ENCODE measurements around the gene HINT3. TPM values are rescaled to one million over a fixed set of nuclear protein-coding genes. Genes with fewer than 3 reads are reported as not detected.
"Not testable (repeated sequence)": the region's sequence is repeated elsewhere in the genome, so short reads cannot be mapped to it uniquely, and the experiment has no call there.

Gene HINT3
- total and polyA plus RNA-seq, 5 donors = 13.0 to 31.0 (median 27.9) TPM

DNA sequence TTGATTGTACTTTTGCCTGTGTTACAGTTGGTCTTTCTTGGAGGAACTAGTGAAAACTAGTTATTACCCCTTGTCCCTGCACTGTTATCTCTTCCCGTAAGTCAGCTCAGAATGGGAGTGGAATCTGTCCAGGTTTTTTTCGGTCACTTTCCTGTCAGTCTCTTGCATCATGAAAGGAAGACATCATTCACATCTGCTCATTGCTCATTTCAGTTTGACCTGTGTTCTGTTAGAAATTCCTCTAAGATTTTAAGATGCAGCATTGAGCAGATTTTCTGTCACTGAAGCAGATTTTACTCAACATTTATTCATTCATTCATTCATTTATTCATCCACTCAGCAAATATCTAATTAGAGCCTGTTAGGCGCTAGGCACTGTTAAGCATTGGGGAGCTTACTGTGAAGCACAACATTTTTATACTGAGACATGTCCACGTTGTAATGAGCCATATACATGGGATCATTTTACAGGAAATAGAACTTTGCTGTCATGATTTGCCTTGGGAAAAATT is 33.1 kb upstream of the HINT3 start:
- Histone ChIP-seq H3K9me3 (ENCODE audit: control insufficient read depth, low read length) (no peaks in the 10 kb centered on the region), H3K4me1 (ENCODE audit: control insufficient read depth, insufficient read depth, low read length) (peaks cover 4% of the 10 kb centered on the region), H3K27ac (ENCODE audit: low read length) (no peak overlapping the region), H3K4me3 (ENCODE audit: low read length) (no peak overlapping the region), H3K27me3 (ENCODE audit: control insufficient read depth, insufficient read depth) (no peaks in the 10 kb centered on the region)
- intact Hi-C loops (cut with DNase I) = no loop called here
- ATAC-seq (peak; percentile 29 to 66), DNase-seq (no peak)
- 49% methylated on average over 4 of the region's 4 CpGs for WGBS

- DNase-seq (no peak), ATAC-seq (no peak)
- Histone ChIP-seq H3K4me3 (ENCODE audit: low read length) (no peak overlapping the region), H3K9me3 (ENCODE audit: control insufficient read depth, low read length) (no peaks in the 10 kb centered on the region), H3K4me1 (ENCODE audit: control insufficient read depth, insufficient read depth, low read length) (peaks cover 4% of the 10 kb centered on the region), H3K27ac (ENCODE audit: low read length) (no peak overlapping the region), H3K27me3 (ENCODE audit: control insufficient read depth, insufficient read depth) (no peaks in the 10 kb centered on the region)
- WGBS = 66% methylated on average over 2 of the region's 2 CpGs
- intact Hi-C loops (cut with DNase I) = no loop called here
Observed at GRCh38 chr6:125924169-125924568, 32.4 kb upstream of the HINT3 start.

DNA sequence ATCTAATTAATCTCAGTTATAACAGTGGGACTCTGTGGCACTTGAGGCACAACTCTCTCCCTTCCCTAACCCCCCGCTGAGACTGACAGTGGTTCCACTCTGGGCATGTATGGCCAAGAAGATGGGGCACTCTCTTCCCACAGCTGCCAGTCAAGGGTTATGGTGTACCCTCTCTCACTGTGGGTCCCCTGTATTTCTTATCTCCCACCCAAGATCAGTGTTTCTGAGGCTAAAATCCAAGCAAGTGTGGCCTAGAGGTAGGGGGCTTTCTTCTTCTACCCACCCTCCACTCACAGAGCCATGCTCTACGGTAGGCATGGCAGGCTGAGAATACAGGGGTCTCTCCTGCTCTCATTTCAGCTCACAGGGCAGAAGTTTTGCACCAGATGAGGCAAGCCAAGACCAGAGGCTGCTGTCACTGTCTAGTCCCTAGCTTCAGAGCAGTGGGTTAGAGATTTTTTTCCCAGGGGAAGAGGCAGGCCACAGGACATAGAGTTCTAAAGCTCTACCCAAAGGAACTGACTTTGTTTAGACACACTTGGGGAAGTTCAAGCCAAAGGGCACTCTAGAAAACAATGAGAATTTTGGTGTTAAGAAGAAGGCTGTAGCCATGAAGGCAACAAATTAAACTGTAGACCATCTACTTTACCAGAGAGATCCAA is 31.7 kb upstream of the HINT3 start:
- ATAC-seq = peak; percentile 19 to 46
- peaks cover 4% of the 10 kb centered on the region for H3K4me1 ChIP-seq (ENCODE audit: control insufficient read depth, insufficient read depth, low read length)
- no peak overlapping the region for H3K27ac ChIP-seq (ENCODE audit: low read length)
- DNase-seq = no peak
- no peaks in the 10 kb centered on the region for H3K27me3 ChIP-seq (ENCODE audit: control insufficient read depth, insufficient read depth)
- H3K9me3 ChIP-seq (ENCODE audit: control insufficient read depth, low read length) = no peaks in the 10 kb centered on the region
- 99% methylated on average over 2 of the region's 2 CpGs for WGBS
- no peak overlapping the region for H3K4me3 ChIP-seq (ENCODE audit: low read length)
- intact Hi-C loops (cut with DNase I) = no loop called here

- ATAC-seq (no peak), DNase-seq (no peak)
- intact Hi-C loops (cut with DNase I) = no loop called here
- 95% methylated on average over 3 of the region's 3 CpGs for WGBS
- Histone ChIP-seq H3K4me3 (ENCODE audit: low read length) (no peak overlapping the region), H3K27me3 (ENCODE audit: control insufficient read depth, insufficient read depth) (no peaks in the 10 kb centered on the region), H3K9me3 (ENCODE audit: control insufficient read depth, low read length) (no peaks in the 10 kb centered on the region), H3K4me1 (ENCODE audit: control insufficient read depth, insufficient read depth, low read length) (peaks cover 4% of the 10 kb centered on the region), H3K27ac (ENCODE audit: low read length) (no peak overlapping the region)
Observed at GRCh38 chr6:125926711-125927110, 29.9 kb upstream of the HINT3 start.

DNA sequence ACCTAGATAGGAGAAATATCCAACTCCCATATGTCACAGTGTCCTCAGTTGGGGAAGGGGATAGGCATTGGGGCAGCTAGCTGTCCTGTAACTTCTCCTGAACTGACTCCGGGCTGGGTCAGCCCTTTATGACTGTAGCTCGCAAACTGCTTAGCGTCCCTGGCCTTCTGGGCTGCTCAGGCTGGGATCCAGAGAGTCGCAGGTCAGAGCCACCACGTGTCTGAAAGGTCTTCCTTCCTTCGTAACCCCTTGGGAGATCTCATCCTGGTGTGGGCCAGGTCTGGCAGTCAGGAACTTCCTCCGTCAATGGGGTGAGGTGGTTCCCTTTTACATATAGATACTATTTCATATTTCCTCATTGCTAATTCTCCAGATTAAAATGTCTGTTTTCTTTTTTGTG is 28.8 kb upstream of the HINT3 start:
- Histone ChIP-seq H3K27me3 (ENCODE audit: control insufficient read depth, insufficient read depth) (no peaks in the 10 kb centered on the region), H3K9me3 (ENCODE audit: control insufficient read depth, low read length) (no peaks in the 10 kb centered on the region), H3K4me1 (ENCODE audit: control insufficient read depth, insufficient read depth, low read length) (peaks cover 4% of the 10 kb centered on the region), H3K4me3 (ENCODE audit: low read length) (no peak overlapping the region), H3K27ac (ENCODE audit: low read length) (no peak overlapping the region)
- DNase-seq = no peak
- peak in 1 of 2 donors; percentile 37 for ATAC-seq
- 64% methylated on average over 7 of the region's 7 CpGs for WGBS
- intact Hi-C loops (cut with DNase I) = no loop called here

DNA sequence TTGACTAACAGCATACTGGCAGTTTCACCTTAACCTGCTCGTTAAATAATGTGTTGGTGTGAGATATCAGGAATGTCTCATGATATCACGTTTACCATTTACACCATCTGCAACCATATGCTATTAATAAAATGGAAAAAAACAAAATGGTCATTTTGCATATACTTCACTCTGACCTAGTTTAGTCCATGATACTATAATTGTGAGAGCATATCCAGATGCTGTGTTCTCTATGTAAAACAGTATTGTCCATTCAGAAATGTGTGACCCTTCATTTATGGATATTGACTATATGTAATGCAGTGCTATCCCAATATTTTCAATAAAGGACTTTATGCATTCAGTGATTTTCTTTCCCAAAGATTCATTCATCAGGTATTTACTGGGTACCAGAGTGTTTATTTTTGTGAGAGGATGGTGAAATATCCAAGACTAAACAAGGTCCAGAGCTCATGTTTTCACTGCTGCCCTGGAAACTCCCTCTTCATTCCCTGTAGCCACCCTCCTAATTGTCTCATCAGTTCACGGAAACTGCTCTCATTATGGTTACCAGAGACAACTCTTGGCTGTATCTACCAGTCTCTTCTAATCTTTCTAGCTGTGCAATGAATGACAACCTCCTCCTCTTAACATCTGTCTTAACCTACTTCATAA is 25.7 kb upstream of the HINT3 start:
- DNase-seq (no peak), ATAC-seq (no peak)
- intact Hi-C loops (cut with DNase I) = no loop called here
- Histone ChIP-seq H3K4me1 (ENCODE audit: control insufficient read depth, insufficient read depth, low read length) (peaks cover 3% of the 10 kb centered on the region), H3K27ac (ENCODE audit: low read length) (no peak overlapping the region), H3K4me3 (ENCODE audit: low read length) (no peak overlapping the region), H3K27me3 (ENCODE audit: control insufficient read depth, insufficient read depth) (no peaks in the 10 kb centered on the region), H3K9me3 (ENCODE audit: control insufficient read depth, low read length) (no peaks in the 10 kb centered on the region)
- WGBS = 86% methylated on average over 3 of the region's 3 CpGs

DNA sequence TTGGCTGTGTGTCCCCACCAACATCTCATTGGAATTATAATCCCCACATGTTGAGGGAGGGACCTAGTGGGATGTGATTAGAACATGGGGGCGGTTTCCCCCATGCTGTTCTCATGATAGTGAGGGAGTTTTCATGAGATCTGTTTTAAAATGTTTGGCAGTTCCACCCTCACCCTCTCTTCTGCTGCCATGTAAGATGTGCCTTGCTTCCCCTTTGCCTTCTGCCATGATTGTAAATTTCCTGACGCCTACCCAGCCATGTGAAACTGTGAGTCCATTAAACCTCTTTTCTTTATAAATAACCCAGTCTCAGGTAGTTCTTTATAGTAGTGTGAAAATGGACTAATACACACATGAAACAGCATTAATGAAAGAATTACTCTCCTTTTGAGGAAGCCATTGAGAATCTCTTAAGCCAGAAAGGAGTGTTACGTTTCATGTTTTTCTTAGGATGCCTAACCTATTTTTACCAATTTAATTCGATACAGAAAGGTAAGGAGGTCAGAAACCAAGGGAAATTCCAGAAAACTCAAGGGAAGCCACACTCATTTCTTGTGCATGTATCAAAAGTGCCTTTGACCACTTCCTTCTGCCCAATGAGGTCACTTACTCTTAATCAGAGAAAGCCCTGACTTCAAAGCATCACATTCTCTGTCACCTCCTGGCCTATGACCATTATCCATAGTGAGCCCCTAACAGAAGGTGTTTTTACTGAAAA is 24.7 kb upstream of the HINT3 start:
- intact Hi-C loops (cut with DNase I) = no loop called here
- ATAC-seq = no peak
- no peak for DNase-seq
- 91% methylated on average over 4 of the region's 4 CpGs for WGBS
- Histone ChIP-seq H3K27ac (ENCODE audit: low read length) (no peak overlapping the region), H3K9me3 (ENCODE audit: control insufficient read depth, low read length) (no peaks in the 10 kb centered on the region), H3K27me3 (ENCODE audit: control insufficient read depth, insufficient read depth) (no peaks in the 10 kb centered on the region), H3K4me3 (ENCODE audit: low read length) (no peak overlapping the region), H3K4me1 (ENCODE audit: control insufficient read depth, insufficient read depth, low read length) (peaks cover 3% of the 10 kb centered on the region)

DNA sequence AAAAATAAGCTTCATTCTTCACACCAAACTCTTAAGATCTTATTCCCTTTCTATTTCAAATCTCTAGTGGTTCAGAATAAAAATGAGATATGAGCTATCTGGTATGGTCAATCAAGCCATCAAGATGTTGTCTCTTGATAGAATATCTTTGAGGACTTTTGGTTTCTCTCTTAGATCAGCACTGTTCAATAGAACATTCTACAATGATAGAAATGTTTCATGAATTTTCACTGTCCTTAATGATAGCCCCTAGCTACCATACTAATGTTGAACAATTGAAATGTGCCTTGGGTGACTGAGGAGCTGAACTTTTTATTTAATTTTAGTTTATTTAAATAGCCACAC is 24.1 kb upstream of the HINT3 start:
- H3K9me3 ChIP-seq (ENCODE audit: control insufficient read depth, low read length) = no peaks in the 10 kb centered on the region
- no peaks in the 10 kb centered on the region for H3K27me3 ChIP-seq (ENCODE audit: control insufficient read depth, insufficient read depth)
- ATAC-seq (no peak), DNase-seq (no peak)
- intact Hi-C loops (cut with DNase I) = no loop called here
- H3K4me1 ChIP-seq (ENCODE audit: control insufficient read depth, insufficient read depth, low read length) = peaks cover 3% of the 10 kb centered on the region
- no peak overlapping the region for H3K27ac ChIP-seq (ENCODE audit: low read length)
- no peak overlapping the region for H3K4me3 ChIP-seq (ENCODE audit: low read length)

- H3K27ac ChIP-seq (ENCODE audit: low read length); DNase-seq; H3K4me1 ChIP-seq (ENCODE audit: control insufficient read depth, insufficient read depth, low read length); intact Hi-C loops (cut with DNase I); H3K27me3 ChIP-seq (ENCODE audit: control insufficient read depth, insufficient read depth); ATAC-seq; H3K9me3 ChIP-seq (ENCODE audit: control insufficient read depth, low read length); H3K4me3 ChIP-seq (ENCODE audit: low read length): not testable (repeated sequence)
- 86% methylated on average over 5 of the region's 5 CpGs for WGBS
Observed at GRCh38 chr6:125935520-125935919, 21.1 kb upstream of the HINT3 start.

DNA sequence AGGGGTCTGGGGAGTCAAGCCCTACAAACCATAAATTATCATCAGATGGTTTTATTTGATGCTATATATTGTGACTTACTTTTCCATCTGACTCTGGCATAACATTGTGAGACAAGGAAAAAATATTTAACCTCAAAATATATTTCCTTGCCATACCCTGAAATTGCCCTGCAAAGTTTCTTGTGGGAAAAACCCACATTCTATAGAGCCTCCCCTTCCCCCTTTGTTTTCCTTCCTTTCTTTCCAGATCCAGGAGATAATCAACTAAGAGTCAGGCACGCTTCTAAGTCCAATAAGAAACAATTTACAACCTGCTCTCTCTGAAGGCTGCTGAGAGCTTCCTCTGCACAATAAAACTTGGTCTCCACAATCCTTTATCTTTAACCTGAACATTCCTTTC is 17.5 kb upstream of the HINT3 start:
- intact Hi-C loops (cut with DNase I) = no loop called here
- H3K27me3 ChIP-seq (ENCODE audit: control insufficient read depth, insufficient read depth) = no peaks in the 10 kb centered on the region
- ATAC-seq = no peak
- H3K27ac ChIP-seq (ENCODE audit: low read length) = no peak overlapping the region
- WGBS = 62% methylated on average over 1 of the region's 1 CpG
- no peaks in the 10 kb centered on the region for H3K9me3 ChIP-seq (ENCODE audit: control insufficient read depth, low read length)
- DNase-seq = no peak
- H3K4me1 ChIP-seq (ENCODE audit: control insufficient read depth, insufficient read depth, low read length) = peaks cover 2% of the 10 kb centered on the region
- no peak overlapping the region for H3K4me3 ChIP-seq (ENCODE audit: low read length)

- Histone ChIP-seq H3K9me3 (ENCODE audit: control insufficient read depth, low read length) (no peaks in the 10 kb centered on the region), H3K27ac (ENCODE audit: low read length) (no peak overlapping the region), H3K27me3 (ENCODE audit: control insufficient read depth, insufficient read depth) (no peaks in the 10 kb centered on the region), H3K4me3 (ENCODE audit: low read length) (no peak overlapping the region), H3K4me1 (ENCODE audit: control insufficient read depth, insufficient read depth, low read length) (peaks cover 2% of the 10 kb centered on the region)
- ATAC-seq = no peak
- WGBS = 86% methylated on average over 2 of the region's 2 CpGs
- intact Hi-C loops (cut with DNase I) = no loop called here
- DNase-seq = no peak
Observed at GRCh38 chr6:125939791-125940190, 16.8 kb upstream of the HINT3 start.
